ENCODE results near the gene GABRP. TPM values are rescaled to one million over a fixed set of nuclear protein-coding genes. Genes with fewer than 3 reads are reported as not detected.

GABRP gene
- total RNA-seq, 1 experiment from 2014 or later: 1.5 TPM

GRCh38 chr5:170756691-170757090 lies 26.8 kb upstream of the GABRP start:
- peak overlapping the region in 1 of 3 experiments; percentile 10; a peak in 1 of 7 replicates for H3K27ac Mint-ChIP-seq
- WGBS (ENCODE audit: extremely low coverage, insufficient read length, low lambda C conversion rate): no CpG with 5 or more reads among the region's 8 CpGs

More at GRCh38 chr5:170756691-170757090, 26.8 kb upstream of the GABRP start:
- Histone ChIP-seq H4K91ac (ENCODE audit: insufficient read length, low read depth, low read length) (no peak overlapping the region), H3K27me3 (ENCODE audit: insufficient read depth, low read length) (no peaks in the 10 kb centered on the region), H3K18ac (ENCODE audit: insufficient read length, low read depth, low read length) (no peak overlapping the region), H3K79me2 (ENCODE audit: insufficient read depth, low read length) (no peaks in the 10 kb centered on the region), H2AFZ (ENCODE audit: low read length) (no peak overlapping the region), H3K56ac (ENCODE audit: insufficient read length, low read depth, low read length) (no peak overlapping the region), H3K9me3 (ENCODE audit: control insufficient read depth, low read depth, low read length) (no peaks in the 10 kb centered on the region), H4K20me1 (ENCODE audit: control insufficient read depth, insufficient read depth, insufficient read length) (no peaks in the 10 kb centered on the region), H2BK15ac (ENCODE audit: low read depth, low read length) (no peak overlapping the region), H3K79me1 (ENCODE audit: insufficient read depth, low read depth, low read length, poor library complexity, severe bottlenecking) (no peaks in the 10 kb centered on the region), H2AK5ac (ENCODE audit: insufficient read length, low read length) (no peak overlapping the region), H2BK120ac (ENCODE audit: low read depth, low read length, poor library complexity, severe bottlenecking) (no peak overlapping the region), H4K8ac (replicated peaks; ENCODE audit: insufficient read length, low read depth, low read length) (no peak overlapping the region), H3K4me1 (ENCODE audit: insufficient read depth, low read length) (peaks cover 7% of the 10 kb centered on the region), H3K9ac (ENCODE audit: extremely low read depth, insufficient read length, low read length) (no peak overlapping the region), H3T11ph (ENCODE audit: low read length) (no peak overlapping the region), H2BK12ac (ENCODE audit: insufficient read length, low read depth, low read length) (no peak overlapping the region), H3K4ac (ENCODE audit: low read depth, low read length) (no peak overlapping the region), H3K27ac (ENCODE audit: insufficient read length, low read depth, low read length) (no peak overlapping the region), H4K5ac (ENCODE audit: insufficient read length, low read depth, low read length) (no peak overlapping the region), H3K4me2 (ENCODE audit: insufficient read depth, insufficient read length, low read length) (no peak overlapping the region), H3K23ac (ENCODE audit: insufficient read length, low read depth, low read length) (no peak overlapping the region), H3K14ac (ENCODE audit: insufficient read depth, low read length) (no peak overlapping the region), H2BK5ac (ENCODE audit: insufficient read length, low read length) (no peak overlapping the region), H2BK20ac (ENCODE audit: low read depth, low read length, poor library complexity, severe bottlenecking) (no peak overlapping the region), H3K23me2 (ENCODE audit: insufficient read length, low read depth, low read length, poor library complexity, severe bottlenecking) (no peaks in the 10 kb centered on the region)
- no peak for DNase-seq
- peaks cover 2 to 4% of the 10 kb centered on the region in 2 experiments; a peak in 4 of 5 replicates for H3K9me3 Mint-ChIP-seq
- H3K4me3 Mint-ChIP-seq: no peak overlapping the region
- TF ChIP-seq, protein P1, sequence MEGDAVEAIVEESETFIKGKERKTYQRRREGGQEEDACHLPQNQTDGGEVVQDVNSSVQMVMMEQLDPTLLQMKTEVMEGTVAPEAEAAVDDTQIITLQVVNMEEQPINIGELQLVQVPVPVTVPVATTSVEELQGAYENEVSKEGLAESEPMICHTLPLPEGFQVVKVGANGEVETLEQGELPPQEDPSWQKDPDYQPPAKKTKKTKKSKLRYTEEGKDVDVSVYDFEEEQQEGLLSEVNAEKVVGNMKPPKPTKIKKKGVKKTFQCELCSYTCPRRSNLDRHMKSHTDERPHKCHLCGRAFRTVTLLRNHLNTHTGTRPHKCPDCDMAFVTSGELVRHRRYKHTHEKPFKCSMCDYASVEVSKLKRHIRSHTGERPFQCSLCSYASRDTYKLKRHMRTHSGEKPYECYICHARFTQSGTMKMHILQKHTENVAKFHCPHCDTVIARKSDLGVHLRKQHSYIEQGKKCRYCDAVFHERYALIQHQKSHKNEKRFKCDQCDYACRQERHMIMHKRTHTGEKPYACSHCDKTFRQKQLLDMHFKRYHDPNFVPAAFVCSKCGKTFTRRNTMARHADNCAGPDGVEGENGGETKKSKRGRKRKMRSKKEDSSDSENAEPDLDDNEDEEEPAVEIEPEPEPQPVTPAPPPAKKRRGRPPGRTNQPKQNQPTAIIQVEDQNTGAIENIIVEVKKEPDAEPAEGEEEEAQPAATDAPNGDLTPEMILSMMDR (conservative IDR thresholded peaks at IDR 0.05): no peak
- H3K27me3 Mint-ChIP-seq (ENCODE audit: low read depth): no peaks in the 10 kb centered on the region
- peaks cover 0 to 7% (median 3%) of the 10 kb centered on the region in 3 experiments; a peak in 5 of 7 replicates for H3K36me3 Mint-ChIP-seq (ENCODE audit: insufficient read depth in 1 of 3, low read depth in 3 of 3)
- H3K4me1 Mint-ChIP-seq: peaks cover 23 to 30% of the 10 kb centered on the region in 2 experiments
